Pancreas (tissue), 10 donors: Measurements from ENCODE around the gene IRF9. TPM values are rescaled to one million over a fixed set of nuclear protein-coding genes. Genes with fewer than 3 reads are reported as not detected.

Experiments used
- ATAC-seq, 4 donors: fragments of 200-7000 bp; cut with Tn5 transposase; one replicate each; pipeline versions ENCODE4 v1.8.0 to v1.9.1; 2020; ENCODE audit warnings: mild to moderate bottlenecking in 4 of 4, moderate library complexity in 4 of 4
- DNase-seq, 6 donors: peaks; one replicate each; pipeline ENCODE4 v3.0.0-alpha.2; 2020
- FAIRE-seq: peaks from 2 replicates; lab custom pipeline; 2012; peaks lifted over from hg19 to GRCh38; lab: Jason Lieb, UNC
- H3K27ac ChIP-seq, 4 donors: fragments of 200-600 bp; sonication (generic); 1 replicate in 3 of 4; 2 replicates in 1 of 4; pipeline versions ENCODE4 v1.5.0 to v1.8.0; 2020
- H3K27me3 ChIP-seq, 4 donors: fragments of 200-600 bp; one replicate each; pipeline ENCODE4 v1.8.0; 2021
- H3K36me3 ChIP-seq, 3 donors: fragments of 200-600 bp; sonication (generic) in 1 of 3; one replicate each; pipeline versions ENCODE4 v1.5.0 to v1.8.0; 2020 to 2021
- H3K4me1 ChIP-seq, 3 donors: fragments of 200-600 bp; one replicate each; pipeline ENCODE4 v1.8.0; 2021
- H3K4me3 ChIP-seq, 4 donors: fragments of 200-600 bp; sonication (generic) in 2 of 4; one replicate each; pipeline versions ENCODE4 v1.5.0 to v1.8.0; 2020 to 2021
- H3K9me3 ChIP-seq, 4 donors: fragments of 200-600 bp; one replicate each; pipeline ENCODE4 v1.8.0; 2021
- CTCF ChIP-seq, 4 donors: fragments of 200-600 bp; sonication (generic) in 3 of 4; IDR thresholded peaks; one replicate each; pipeline versions ENCODE4 v1.5.0 to v1.8.0; 2021; ENCODE audit warnings: antibody characterized with exemption in 4 of 4
- WGBS, 2 donors: extraction: QIAGEN DNeasy Blood & Tissue Kit; methylation state at CpG; one replicate each; pipeline ENCODE4 v1.1.7; 2013; 5-methylcytosine and 5-hydroxymethylcytosine counted together
- intact Hi-C, 3 donors: fragments of 100-400 bp; cut with DNase I; formaldehyde crosslinking; loops; one replicate each; pipeline versions ENCODE4 v1.11.1 to v1.14.2; 2022
- polyA plus RNA-seq, 2 donors: library from polyadenylated mRNA; stranded (reverse); fragments of 200-250 nt; gene quantifications; one replicate each; pipeline ENCODE4 v1.2.3, GENCODE V29; 2013
- total RNA-seq, 6 donors: library from RNA; stranded (reverse); fragmentation: NEBNext Ultra II Directional in 4 of 6; extraction: Animal tissue kit (Norgen Biotek cat#: 25700) in 4 of 6; gene quantifications; one replicate each; pipeline versions ENCODE4 v1.2.1 to v1.2.4, GENCODE V29; 2021 to 2023
- donor health status: healthy with polysubstance abuse.
- donor health status: DM: no; HTN: no; CAD: no; lungs with moderate emphysema.
- donor health status: DM: no; HTN: no; CAD: no.
- donor health status: control.
- donor health status: control.
- donor health status: Bipolar disorder and iron deficiency.
- donor health status: DM: yes; HTN: yes; CAD: no.
- donor health status: DM: no; HTN: no; CAD: no.
- donor health status: DM: no; HTN: no; CAD: no.
- donor health status: DM: yes; HTN: yes; CAD: no.

IRF9 gene
- total and polyA plus RNA-seq, 8 donors, result 20.3 to 60.8 (median 37.3) TPM

GRCh38 chr14:24159777-24160498 lies 1.1 kb upstream of the IRF9 start:
- DNase-seq (peak in 1 of 6 donors; percentile 44), FAIRE-seq (no peak), ATAC-seq (no peak)
- H3K36me3 ChIP-seq, result peaks cover 13 to 54% (median 28%) of the 10 kb centered on the region in 3 donors
- no peaks in the 10 kb centered on the region for H3K27me3 ChIP-seq
- peaks cover 0 to 19% (median 0%) of the 10 kb centered on the region in 3 donors for H3K4me1 ChIP-seq
- H3K9me3 ChIP-seq, result no peaks in the 10 kb centered on the region
- no peak overlapping the region for H3K4me3 ChIP-seq
- 73 to 80% methylated on average over 11 of the region's 11 CpGs for WGBS, 2 donors
- peak overlapping the region; percentile 71 to 92 (median 82) for H3K27ac ChIP-seq
- no peak for TF ChIP-seq CTCF (IDR thresholded peaks at IDR 0.05)
- intact Hi-C loops, result no loop called here

- ATAC-seq (no peak), FAIRE-seq (no peak), DNase-seq (no peak)
- no peak overlapping the region for H3K4me3 ChIP-seq
- H3K4me1 ChIP-seq, result peaks cover 0 to 19% (median 0%) of the 10 kb centered on the region in 3 donors
- intact Hi-C loops, result no loop called here
- no peak for TF ChIP-seq CTCF (IDR thresholded peaks at IDR 0.05)
- H3K36me3 ChIP-seq, result peaks cover 10 to 54% (median 26%) of the 10 kb centered on the region in 3 donors
- H3K9me3 ChIP-seq, result no peaks in the 10 kb centered on the region
- no peaks in the 10 kb centered on the region for H3K27me3 ChIP-seq
- peak overlapping the region; percentile 71 to 92 (median 82) for H3K27ac ChIP-seq
- WGBS, 2 donors, result 87% methylated on average over 4 of the region's 4 CpGs
Observed at GRCh38 chr14:24160499-24160849, 591 bp upstream of the IRF9 start.

- DNase-seq (peak in 1 of 6 donors; percentile 45), ATAC-seq (peak in 1 of 4 donors; percentile 3), FAIRE-seq (no peak)
- H3K4me1 ChIP-seq, result peaks cover 0 to 19% (median 0%) of the 10 kb centered on the region in 3 donors
- H3K4me3 ChIP-seq, result peak overlapping the region in 2 of 4 donors; percentile 55 to 61
- no peaks in the 10 kb centered on the region for H3K27me3 ChIP-seq
- intact Hi-C loops, result no loop called here
- TF ChIP-seq CTCF (IDR thresholded peaks at IDR 0.05), result no peak
- H3K9me3 ChIP-seq, result no peaks in the 10 kb centered on the region
- peaks cover 8 to 52% (median 29%) of the 10 kb centered on the region in 3 donors for H3K36me3 ChIP-seq
- peak overlapping the region in 1 of 4 donors; percentile 79 for H3K27ac ChIP-seq
- 36 to 49% methylated on average over 8 of the region's 8 CpGs for WGBS, 2 donors
Observed at GRCh38 chr14:24162093-24162492, 1.0 kb downstream of the IRF9 start.

- FAIRE-seq (no peak), DNase-seq (peak in 1 of 6 donors; percentile 42), ATAC-seq (no peak)
- H3K27me3 ChIP-seq, result no peaks in the 10 kb centered on the region
- H3K27ac ChIP-seq, result no peak overlapping the region
- H3K36me3 ChIP-seq, result peaks cover 5 to 44% (median 24%) of the 10 kb centered on the region in 3 donors
- WGBS, 2 donors, result 85 to 94% methylated on average over 12 to 14 of the region's 14 CpGs
- no peak overlapping the region for H3K4me3 ChIP-seq
- intact Hi-C loops, result no loop called here
- peaks cover 0 to 19% (median 0%) of the 10 kb centered on the region in 3 donors for H3K4me1 ChIP-seq
- no peak for TF ChIP-seq CTCF (IDR thresholded peaks at IDR 0.05)
- no peaks in the 10 kb centered on the region for H3K9me3 ChIP-seq
Observed at GRCh38 chr14:24164518-24164991, 3.5 kb downstream of the IRF9 start.

GRCh38 chr14:24165785-24166184 lies 4.7 kb downstream of the IRF9 start:
- WGBS, 2 donors, result 87% methylated on average over 5 of the region's 5 CpGs
- Histone ChIP-seq H3K9me3 (no peaks in the 10 kb centered on the region), H3K27ac (no peak overlapping the region), H3K36me3 (peaks cover 5 to 45% (median 24%) of the 10 kb centered on the region in 3 donors), H3K27me3 (no peaks in the 10 kb centered on the region), H3K4me3 (no peak overlapping the region), H3K4me1 (peaks cover 0 to 14% (median 0%) of the 10 kb centered on the region in 3 donors)
- intact Hi-C loops, result no loop called here
- TF ChIP-seq CTCF (IDR thresholded peaks at IDR 0.05), result no peak
- FAIRE-seq (no peak), ATAC-seq (no peak), DNase-seq (peak in 1 of 6 donors; percentile 21)
